H1 (cell line): Measurements from ENCODE around the gene HRH1. TPM values are rescaled to one million over a fixed set of nuclear protein-coding genes. Genes with fewer than 3 reads are reported as not detected.

Source experiments
- CTCF ChIA-PET: fragments of 300-600 bp; sonication (Branson Sonifier 250); formaldehyde crosslinking; loops from one replicate; lab custom pipeline; 2021; ENCODE audit not compliant: partially characterized antibody; lab: Charles Lee
- POLR2A ChIA-PET: fragments of 300-600 bp; sonication (Branson Sonifier 250); formaldehyde crosslinking; loops from one replicate; lab custom pipeline; 2021; ENCODE audit warnings: inconsistent platforms; ENCODE audit not compliant: partially characterized antibody; lab: Charles Lee
- DNase-seq, 2 experiments: peaks; one replicate each; pipeline versions ENCODE4 v3.0.0 to v3.0.0-alpha.2; 2010 to 2022; ENCODE audit warnings: low spot score in 2 of 2, low read depth in 1 of 2, mixed read lengths in 1 of 2
- FAIRE-seq: peaks from 2 replicates; lab custom pipeline; 2011; peaks lifted over from hg19 to GRCh38; lab: Jason Lieb, UNC
- H2AFZ ChIP-seq: 2 replicates; pipeline ENCODE4 v1.8.1; 2012; ENCODE audit warnings: low read length, inconsistent platforms
- H2AK5ac ChIP-seq: 2 replicates; pipeline ENCODE4 v1.6.1; 2013; ENCODE audit warnings: low read depth, low read length
- H2BK120ac ChIP-seq: replicated peaks from 2 replicates; pipeline ENCODE3; 2013; ENCODE audit warnings: low read depth, low read length, inconsistent platforms
- H2BK12ac ChIP-seq: 2 replicates; pipeline ENCODE4 v1.6.1; 2013; ENCODE audit warnings: low read depth, low read length
- H2BK15ac ChIP-seq: 2 replicates; pipeline ENCODE4 v1.6.1; 2013; ENCODE audit warnings: low read length
- H2BK20ac ChIP-seq: 2 replicates; pipeline ENCODE4 v1.6.1; 2013; ENCODE audit warnings: low read length
- H2BK5ac ChIP-seq: 2 replicates; pipeline ENCODE4 v1.6.1; 2013; ENCODE audit warnings: low read depth, low read length
- H3K14ac ChIP-seq: 2 replicates; pipeline ENCODE4 v1.6.1; 2013; ENCODE audit warnings: inconsistent platforms; ENCODE audit not compliant: insufficient read length
- H3K18ac ChIP-seq: 2 replicates; pipeline ENCODE4 v1.6.1; 2013; ENCODE audit warnings: low read length; ENCODE audit errors: extremely low read depth
- H3K23ac ChIP-seq: 2 replicates; pipeline ENCODE4 v1.6.1; 2013; ENCODE audit warnings: inconsistent platforms; ENCODE audit not compliant: insufficient read length
- H3K23me2 ChIP-seq: 2 replicates; pipeline ENCODE4 v1.6.1; 2013; ENCODE audit warnings: low read depth, low read length
- H3K27ac ChIP-seq: 2 replicates; pipeline ENCODE4 v1.6.1; 2011; ENCODE audit warnings: low read depth, low read length, inconsistent platforms
- H3K27me3 ChIP-seq, 4 experiments: replicated peaks in 1 of 4; 1 replicate in 1 of 4; 2 replicates in 3 of 4; pipeline versions ENCODE4 v1.6.1 to v1.8.1; 2011 to 2013; ENCODE audit warnings: low read length in 3 of 4, mild to moderate bottlenecking in 3 of 4, inconsistent platforms in 2 of 4, mixed read lengths in 2 of 4, moderate library complexity in 1 of 4; ENCODE audit not compliant: control insufficient read depth in 3 of 4, insufficient read depth in 3 of 4; ENCODE audit errors: extremely low read depth in 1 of 4
- H3K36me3 ChIP-seq, 4 experiments: 2 replicates each; pipeline versions ENCODE4 v1.6.1 to v1.8.1; 2011 to 2013; ENCODE audit warnings: mild to moderate bottlenecking in 4 of 4, low read length in 3 of 4, moderate library complexity in 2 of 4, control low read depth in 1 of 4, inconsistent platforms in 1 of 4; ENCODE audit not compliant: insufficient read depth in 4 of 4, control insufficient read depth in 2 of 4
- H3K4ac ChIP-seq: replicated peaks from 2 replicates; pipeline ENCODE3; 2013; ENCODE audit warnings: low read length, low read depth, mixed read lengths, inconsistent platforms; ENCODE audit not compliant: insufficient read length
- H3K4me1 ChIP-seq, 4 experiments: replicated peaks in 1 of 4; 1 replicate in 1 of 4; 2 replicates in 3 of 4; pipeline versions ENCODE4 v1.6.1 to v1.8.1; 2011 to 2013; ENCODE audit warnings: low read length in 3 of 4, inconsistent platforms in 2 of 4, mixed read lengths in 1 of 4; ENCODE audit not compliant: insufficient read depth in 4 of 4, control insufficient read depth in 3 of 4
- H3K4me2 ChIP-seq, 2 experiments: 2 replicates each; pipeline versions ENCODE4 v1.6.1 to v1.8.1; 2011 to 2013; ENCODE audit warnings: low read depth in 2 of 2, low read length in 2 of 2, control low read depth in 1 of 2, inconsistent platforms in 1 of 2, mild to moderate bottlenecking in 1 of 2; ENCODE audit not compliant: insufficient read depth in 1 of 2
- H3K4me3 ChIP-seq, 4 experiments: fragments of 200-600, 300-600 bp in 1 of 4; sonication (generic), shearing (Covaris generic), sonication (Bioruptor Twin) in 1 of 4; 2 replicates each; pipeline versions ENCODE4 v1.5.1 to v1.8.1; 2011 to 2016; ENCODE audit warnings: low read length in 4 of 4, low read depth in 3 of 4, control low read depth in 2 of 4, inconsistent platforms in 2 of 4, mild to moderate bottlenecking in 2 of 4, mixed read lengths in 1 of 4, moderate library complexity in 1 of 4; ENCODE audit not compliant: insufficient read depth in 2 of 4; ENCODE audit errors: extremely low read depth in 1 of 4
- H3K56ac ChIP-seq: replicated peaks from 2 replicates; pipeline ENCODE3; 2013; ENCODE audit warnings: low read depth, mild to moderate bottlenecking, mixed read lengths, low read length, inconsistent platforms; ENCODE audit not compliant: insufficient read length
- H3K79me1 ChIP-seq: 2 replicates; pipeline ENCODE4 v1.6.1; 2013; ENCODE audit warnings: low read depth, low read length, control low read depth
- H3K79me2 ChIP-seq, 2 experiments: 2 replicates each; pipeline versions ENCODE4 v1.6.1 to v1.8.1; 2012 to 2013; ENCODE audit warnings: low read length in 2 of 2, mild to moderate bottlenecking in 2 of 2, inconsistent platforms in 1 of 2; ENCODE audit not compliant: insufficient read depth in 2 of 2, control insufficient read depth in 1 of 2
- H3K9ac ChIP-seq, 4 experiments: replicated peaks in 1 of 4; 1 replicate in 1 of 4; 2 replicates in 3 of 4; pipeline versions ENCODE4 v1.6.1 to v1.8.1; 2011 to 2013; ENCODE audit warnings: low read depth in 3 of 4, low read length in 3 of 4, control low read depth in 2 of 4, mild to moderate bottlenecking in 2 of 4, moderate library complexity in 2 of 4, inconsistent platforms in 1 of 4; ENCODE audit errors: extremely low read depth in 1 of 4
- H3K9me3 ChIP-seq, 2 experiments: 2 replicates each; pipeline versions ENCODE4 v1.6.1 to v1.8.1; 2012 to 2013; ENCODE audit warnings: mild to moderate bottlenecking in 2 of 2, moderate library complexity in 2 of 2, control low read depth in 1 of 2, inconsistent platforms in 1 of 2, low read depth in 1 of 2, low read length in 1 of 2, mixed read lengths in 1 of 2; ENCODE audit not compliant: insufficient read depth in 2 of 2
- H4K20me1 ChIP-seq, 2 experiments: replicated peaks in 1 of 2; 2 replicates each; pipeline versions ENCODE3 to v1.8.1; 2011 to 2013; ENCODE audit warnings: inconsistent platforms in 2 of 2, low read length in 2 of 2, mild to moderate bottlenecking in 1 of 2; ENCODE audit not compliant: insufficient read depth in 2 of 2, control insufficient read depth in 1 of 2
- H4K5ac ChIP-seq: 2 replicates; pipeline ENCODE4 v1.6.1; 2013; ENCODE audit warnings: low read length, low read depth, mixed read lengths, inconsistent platforms; ENCODE audit not compliant: insufficient read length
- H4K8ac ChIP-seq: 2 replicates; pipeline ENCODE4 v1.8.0; 2013; ENCODE audit warnings: mild to moderate bottlenecking, moderate library complexity, low read length, inconsistent platforms; ENCODE audit not compliant: insufficient read depth; ENCODE audit errors: extremely low read depth
- H4K91ac ChIP-seq: replicated peaks from 2 replicates; pipeline ENCODE3; 2013; ENCODE audit warnings: low read length, mixed read lengths, inconsistent platforms; ENCODE audit not compliant: insufficient read length
- ASH2L ChIP-seq: fragments of 200-600, 300-600 bp; sonication (generic); IDR thresholded peaks from one replicate; pipeline ENCODE4 v1.7.1; 2017; ENCODE audit warnings: low read length
- BCL11A ChIP-seq, 2 experiments: IDR thresholded peaks; one replicate each; pipeline ENCODE4 v1.6.1; 2011; ENCODE audit warnings: low read depth in 2 of 2, low read length in 2 of 2, mild to moderate bottlenecking in 2 of 2
- BRCA1 ChIP-seq: IDR thresholded peaks from 2 replicates; pipeline ENCODE4 v1.6.1; 2012; ENCODE audit warnings: low read depth, low read length, improper control_type of control experiment
- E2F6 ChIP-seq: IDR thresholded peaks from 2 replicates; pipeline ENCODE4 v1.6.1; 2012; ENCODE audit warnings: inconsistent platforms
- EP300 ChIP-seq, 2 experiments: IDR thresholded peaks; 1 replicate in 1 of 2; 2 replicates in 1 of 2; pipeline ENCODE4 v1.6.1; 2011 to 2012; ENCODE audit warnings: low read depth in 2 of 2, low read length in 2 of 2, mild to moderate bottlenecking in 2 of 2, borderline replicate concordance in 1 of 2, inconsistent platforms in 1 of 2, moderate library complexity in 1 of 2
- HDAC2 ChIP-seq, 2 experiments: fragments of 300-600 bp in 1 of 2; sonication (generic) in 1 of 2; IDR thresholded peaks; 2 replicates each; pipeline ENCODE4 v1.6.1; 2011 to 2012; ENCODE audit warnings: low read depth in 2 of 2, low read length in 2 of 2, mild to moderate bottlenecking in 2 of 2, moderate library complexity in 2 of 2, borderline replicate concordance in 1 of 2, inconsistent platforms in 1 of 2
- HDAC6 ChIP-seq: IDR thresholded peaks from one replicate; pipeline ENCODE4 v1.7.1; 2012; ENCODE audit warnings: low read depth, mild to moderate bottlenecking, inconsistent platforms, low read length, moderate library complexity
- JUN ChIP-seq: IDR thresholded peaks from 2 replicates; pipeline ENCODE4 v1.6.1; 2011; ENCODE audit warnings: low read depth, mild to moderate bottlenecking, improper control_type of control experiment, low read length
- KDM1A ChIP-seq: fragments of 200-600, 300-600 bp; sonication (generic); IDR thresholded peaks from 2 replicates; pipeline ENCODE4 v1.7.1; 2016; ENCODE audit warnings: mild to moderate bottlenecking, low read length, borderline replicate concordance
- POLR2A ChIP-seq, 2 experiments: IDR thresholded peaks; 1 replicate in 1 of 2; 2 replicates in 1 of 2; pipeline ENCODE4 v1.6.1; 2011; ENCODE audit warnings: low read depth in 2 of 2, low read length in 2 of 2, mild to moderate bottlenecking in 2 of 2; ENCODE audit errors: control extremely low read depth in 1 of 2
- SIX5 ChIP-seq: IDR thresholded peaks from 2 replicates; pipeline ENCODE4 v1.6.1; 2011; ENCODE audit warnings: mild to moderate bottlenecking, low read depth, low read length
- SUZ12 ChIP-seq: fragments of 200-600 bp; sonication (generic); IDR thresholded peaks from 2 replicates; pipeline ENCODE4 v1.6.1; 2012; ENCODE audit warnings: mild to moderate bottlenecking, inconsistent platforms, low read length, moderate library complexity, mixed read lengths
- WGBS, 2 experiments: shearing (Covaris generic) in 1 of 2; methylation state at CpG; one replicate each; pipeline versions ENCODE4 v1.1.6 to v1.1.7; 2013 to 2015; ENCODE audit warnings: low lambda C conversion rate in 2 of 2, mixed read lengths in 2 of 2, inconsistent platforms in 1 of 2, low coverage in 1 of 2, missing lambda C conversion rate in 1 of 2; ENCODE audit not compliant: insufficient replicate concordance in 2 of 2, insufficient coverage in 1 of 2, insufficient read length in 1 of 2; ENCODE audit errors: extremely low coverage in 1 of 2, missing lambda C conversion rate in 1 of 2; 5-methylcytosine and 5-hydroxymethylcytosine counted together
- polyA plus RNA-seq, 7 experiments: library from polyadenylated mRNA; depleted of rRNA in 3 of 7; stranded (reverse) in 5 of 7; unstranded in 2 of 7; fragments of >200 nt in 5 of 7; fragments of 200-250 nt in 2 of 7; gene quantifications; 1 replicate in 5 of 7; 2 replicates in 1 of 7; 4 replicates in 1 of 7; pipeline versions ENCODE4 v1.2.1 to v1.2.3, GENCODE V29; 2011 to 2013; ENCODE audit warnings: missing spikeins in 2 of 7, mixed read lengths in 2 of 7
- total RNA-seq: library from RNA; stranded (reverse); fragmentation: NEBNext Ultra II Directional; extraction: Animal tissue kit (Norgen Biotek cat#: 25700); gene quantifications from 2 replicates; pipeline ENCODE4 v1.2.1, GENCODE V29; 2021

Gene HRH1
- total and polyA plus RNA-seq, 2 of the 8 experiments (the other 6 are each of a cell fraction or from before 2014, with no cell fraction given), result 0.11 TPM; not detected in 1

GRCh38 chr3:11198070-11198469, 43.8 kb downstream of the HRH1 start:
- H4K91ac ChIP-seq, result no peak overlapping the region
- H4K5ac ChIP-seq, result no peak overlapping the region
- H3K4me2 ChIP-seq, result no peak overlapping the region
- H3K56ac ChIP-seq, result no peak overlapping the region
- CTCF ChIA-PET, result interaction anchor here (0.9 to 6.0 kb wide), 9 partner anchors 13 to 340 kb away, joined by 3 to 19 read pairs (median 5); no protein-coding TSS in a partner anchor
- no peaks in the 10 kb centered on the region for H3K79me1 ChIP-seq
- FAIRE-seq (no peak), DNase-seq (no peak)
- H3K4me3 ChIP-seq, result no peak overlapping the region
- no peak overlapping the region for H3K14ac ChIP-seq
- no peak overlapping the region for H2BK5ac ChIP-seq
- H3K79me2 ChIP-seq, result no peaks in the 10 kb centered on the region
- H3K9me3 ChIP-seq, result no peaks in the 10 kb centered on the region
- H3K4me1 ChIP-seq, result peaks cover 0 to 2% (median 0%) of the 10 kb centered on the region in 4 experiments; a peak in 2 of 7 replicates
- H3K36me3 ChIP-seq, result no peaks in the 10 kb centered on the region
- H3K23me2 ChIP-seq, result no peaks in the 10 kb centered on the region
- no peak overlapping the region for H2BK15ac ChIP-seq
- H3K4ac ChIP-seq, result no peak overlapping the region
- no peak overlapping the region for H3K27ac ChIP-seq
- no peak overlapping the region for H3K9ac ChIP-seq
- no peak overlapping the region for H2AK5ac ChIP-seq
- peak overlapping the region; percentile 53; the same call in 1 of the 2 replicates for H4K8ac ChIP-seq
- no peak overlapping the region for H3K18ac ChIP-seq
- no peak for TF ChIP-seq BRCA1
- TF ChIP-seq POLR2A (IDR thresholded peaks at IDR 0.05; ENCODE audit: control extremely low read depth in 1 of 2, low read depth in 2 of 2, low read length in 2 of 2), result no peak
- no peak for TF ChIP-seq HDAC2 (IDR thresholded peaks at IDR 0.05; ENCODE audit: borderline replicate concordance in 1 of 2, low read depth in 2 of 2, low read length in 2 of 2)
- no peak for TF ChIP-seq JUN
- no peak for TF ChIP-seq KDM1A
- no peak for TF ChIP-seq BCL11A (IDR thresholded peaks at IDR 0.05; ENCODE audit: low read depth in 2 of 2, low read length in 2 of 2)
- no peak for TF ChIP-seq EP300 (IDR thresholded peaks at IDR 0.05; ENCODE audit: borderline replicate concordance in 1 of 2, low read depth in 2 of 2, low read length in 2 of 2)
- TF ChIP-seq ASH2L, result no peak
- no peak for TF ChIP-seq SUZ12
- TF ChIP-seq E2F6, result no peak
- TF ChIP-seq SIX5, result no peak
- no peak for TF ChIP-seq HDAC6
- no peak overlapping the region for H2BK12ac ChIP-seq
- H2BK20ac ChIP-seq, result no peak overlapping the region
- H3K27me3 ChIP-seq, result no peaks in the 10 kb centered on the region; a peak in 1 of 7 replicates
- H2AFZ ChIP-seq, result peak overlapping the region; percentile 69; the same call in 1 of the 2 replicates
- POLR2A ChIA-PET, result no interaction called here
- peaks cover 0 to 1% of the 10 kb centered on the region in 2 experiments for H4K20me1 ChIP-seq
- no peak overlapping the region for H2BK120ac ChIP-seq
- WGBS, 2 experiments, result 54% methylated on average over 8 of the region's 8 CpGs; no CpG with 5 or more reads in 1 of the 2 experiments
- H3K23ac ChIP-seq, result no peak overlapping the region
